Activated T-cell treated with anti-CD3 and anti-CD28 coated beads, Interleukin-2, amount 50 U/mL, for 48 hours (primary cell): ENCODE results near the gene SMG7.

Source experiments
- DNase-seq, 2 experiments: peaks; one replicate each; pipeline ENCODE4 v3.0.0-alpha.2; 2020

SMG7 gene

DNA sequence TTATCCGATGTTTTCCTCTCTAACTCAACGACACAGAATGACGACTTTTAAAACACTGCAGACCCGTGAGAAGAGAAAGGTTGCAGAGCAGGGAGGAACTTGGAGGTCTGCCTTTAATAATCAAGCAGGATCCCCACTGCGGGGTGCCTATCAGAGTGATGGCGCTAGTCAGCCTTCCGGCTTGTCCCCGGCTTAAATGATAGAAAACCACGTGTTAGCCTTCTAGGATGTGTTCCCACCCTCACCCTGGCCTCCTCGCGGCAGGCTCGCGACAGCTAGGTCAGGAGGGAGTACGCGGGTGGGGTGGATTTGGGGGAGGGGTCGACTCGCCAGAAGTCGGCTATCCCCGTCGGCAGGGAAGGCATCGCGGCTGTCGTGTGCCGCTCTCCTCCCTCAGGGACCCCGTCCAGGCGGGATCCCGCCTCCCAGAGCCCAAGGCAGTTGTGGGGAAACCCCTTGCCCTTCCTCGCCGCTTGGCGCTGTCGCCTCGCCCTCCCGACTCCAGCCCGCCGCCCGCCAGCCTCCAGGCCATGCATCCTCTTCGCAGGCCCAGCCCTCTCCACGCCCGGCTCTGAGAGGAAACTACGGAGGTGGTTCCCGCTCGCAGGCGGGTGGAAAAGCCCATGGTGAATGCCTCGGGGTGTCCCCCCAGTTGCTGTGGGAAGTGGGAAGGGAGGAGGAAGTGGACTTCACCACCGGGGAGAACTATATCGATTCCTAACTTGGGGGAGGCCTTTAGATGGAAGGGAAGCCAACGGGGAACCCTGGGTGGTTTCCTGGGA, 1.1 kb upstream of the SMG7 start:
- peak; percentile 86 for DNase-seq

DNA sequence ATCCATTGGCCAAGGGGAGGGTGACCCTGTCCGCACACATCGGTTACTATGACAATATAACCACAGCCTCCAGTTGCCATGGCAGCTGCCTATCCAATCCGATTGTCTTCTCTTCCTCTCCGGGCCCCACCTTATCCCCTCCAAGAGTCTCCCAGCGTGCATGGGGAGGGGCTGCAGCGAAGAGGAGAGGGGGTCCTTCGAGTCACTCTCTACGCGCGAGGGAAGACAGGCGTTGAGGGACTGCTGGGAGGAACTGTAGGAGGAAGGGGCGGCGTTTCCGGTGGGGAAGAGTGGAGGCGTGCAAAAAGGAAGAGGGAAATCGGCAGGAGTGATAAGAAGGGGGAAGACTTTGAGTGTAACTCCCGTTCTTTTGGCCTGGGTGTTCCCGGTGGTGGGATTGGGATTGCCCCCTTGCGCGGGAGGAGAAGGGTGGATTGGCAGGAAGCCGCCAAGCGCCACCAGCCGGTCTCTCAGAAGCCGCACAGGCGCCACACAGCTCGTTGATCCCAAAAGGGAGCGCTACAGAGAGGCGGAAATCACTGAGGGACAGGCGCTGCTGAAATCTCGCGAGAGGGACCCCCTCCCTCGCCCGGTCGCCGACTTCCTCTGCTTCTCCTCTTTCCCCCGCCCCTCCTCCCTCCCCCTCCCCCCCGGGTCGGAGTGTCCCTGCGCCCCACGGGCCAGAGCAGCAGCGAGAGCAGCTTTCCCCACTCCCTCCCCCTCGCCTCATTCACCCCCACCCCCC, 384 bp upstream of the SMG7 start:
- DNase-seq, result peak; percentile 96 to 98

DNA sequence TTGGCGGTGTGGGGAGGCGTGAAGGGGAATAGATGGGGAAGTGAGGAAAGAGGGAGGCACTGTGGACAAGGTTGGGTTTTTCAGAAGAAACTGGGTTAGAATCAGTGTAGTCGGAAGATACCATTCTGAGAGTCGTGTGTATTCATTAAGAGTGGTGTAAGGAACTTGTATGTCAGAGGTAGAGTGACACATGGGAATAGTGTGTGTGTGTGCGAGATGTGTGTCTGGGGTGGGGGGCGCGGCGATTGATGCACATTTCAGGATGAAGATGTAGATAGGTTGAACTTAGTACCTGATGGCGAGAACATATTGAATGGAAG, 878 bp downstream of the SMG7 start:
- no peak for DNase-seq

DNA sequence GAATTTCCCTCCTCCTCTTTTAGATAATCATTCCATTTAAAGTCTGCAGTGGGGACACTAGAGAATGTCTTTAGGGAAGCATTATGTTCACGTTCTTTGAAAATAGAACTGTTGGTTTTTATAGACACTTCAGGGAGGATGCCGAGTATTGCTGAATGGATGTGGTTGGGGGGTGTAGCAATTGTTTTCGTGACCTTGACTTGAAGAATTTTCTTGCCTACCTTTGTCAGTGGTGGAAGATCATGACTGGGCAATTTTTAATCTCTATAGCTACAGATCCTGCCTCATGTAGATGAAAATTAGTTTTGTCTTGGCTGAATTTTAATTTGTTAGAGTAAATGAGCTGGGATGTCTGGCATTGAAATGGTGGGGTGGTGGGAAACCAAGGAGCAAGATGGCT, 3.8 kb downstream of the SMG7 start:
- no peak for DNase-seq

DNA sequence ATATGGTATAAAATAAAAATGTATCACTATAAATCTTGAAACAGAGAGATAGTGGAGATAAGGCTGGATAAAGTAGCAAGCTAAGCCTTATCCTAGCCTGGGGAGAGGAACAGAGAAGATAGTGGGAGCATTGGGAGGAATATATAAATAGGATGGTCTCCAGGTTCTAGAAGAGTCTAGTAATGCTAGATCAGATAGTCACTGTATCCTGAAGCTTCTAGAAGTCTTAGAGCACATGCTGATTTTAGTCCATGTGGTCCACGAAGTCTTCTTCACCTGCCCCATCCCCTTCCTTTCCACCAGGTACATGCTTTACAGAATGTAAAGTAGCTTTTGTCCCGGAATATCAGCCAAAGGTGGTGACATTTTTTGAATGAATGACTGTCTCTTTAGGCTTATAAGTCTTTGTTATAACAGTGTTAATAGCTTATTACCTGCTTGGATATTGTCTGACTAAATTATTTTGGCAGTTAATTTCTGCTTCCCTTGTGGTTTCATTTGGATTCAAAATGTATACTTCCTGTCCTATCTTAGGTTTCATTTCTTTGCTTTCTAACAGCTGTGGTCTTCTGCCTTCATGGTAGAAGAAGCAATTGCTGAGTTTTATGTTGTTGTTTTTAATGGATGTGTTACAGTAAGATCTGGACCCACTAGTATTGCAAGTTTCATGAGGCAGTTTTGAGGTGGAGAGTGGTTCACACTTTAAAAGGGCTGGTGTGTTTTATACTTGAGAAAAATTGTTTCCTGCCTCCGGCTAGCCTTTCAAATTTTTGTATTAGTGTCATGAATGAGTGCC, 5.9 kb downstream of the SMG7 start:
- DNase-seq, result no peak

DNA sequence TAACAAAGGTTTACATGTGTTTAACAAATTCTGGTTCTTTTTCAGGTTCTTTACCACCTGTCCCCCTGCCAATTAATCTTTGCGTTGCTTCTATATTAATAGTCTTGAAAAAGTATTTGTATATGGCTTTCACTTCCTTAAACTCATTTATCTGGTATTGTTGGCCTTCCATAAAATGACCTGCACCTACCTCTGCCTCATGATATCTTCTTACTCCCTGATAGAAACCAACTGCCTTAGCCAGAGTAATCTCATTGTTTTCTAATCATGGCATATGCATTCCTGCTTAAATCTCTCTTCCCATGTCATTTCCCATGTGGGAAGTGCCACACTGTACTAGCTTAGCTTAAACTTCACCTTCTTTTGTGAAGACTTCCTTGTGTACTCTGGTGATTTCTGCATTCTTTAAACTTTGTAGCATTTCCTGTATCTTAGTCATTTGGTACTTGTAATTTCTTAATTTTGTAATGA, 8.7 kb downstream of the SMG7 start:
- DNase-seq, result no peak

DNA sequence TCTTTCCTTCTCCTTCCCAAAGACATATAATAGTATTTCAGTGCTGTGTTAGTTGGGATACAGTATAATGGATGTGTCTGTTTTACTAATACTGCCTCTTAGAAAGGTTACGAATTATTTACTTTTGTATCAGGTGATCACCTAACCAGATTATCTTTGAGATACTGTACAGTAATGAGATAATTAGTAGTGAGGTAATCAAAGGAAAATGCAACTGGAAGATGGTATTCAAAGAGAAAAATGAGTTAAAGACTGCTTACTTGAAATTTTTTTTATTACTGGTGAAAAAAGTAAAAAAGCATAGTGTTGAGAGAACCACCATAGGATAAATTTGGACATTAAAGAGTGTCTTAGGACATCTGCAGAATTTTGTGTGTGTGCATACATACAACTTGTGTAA, 10.9 kb downstream of the SMG7 start:
- no peak for DNase-seq

DNA sequence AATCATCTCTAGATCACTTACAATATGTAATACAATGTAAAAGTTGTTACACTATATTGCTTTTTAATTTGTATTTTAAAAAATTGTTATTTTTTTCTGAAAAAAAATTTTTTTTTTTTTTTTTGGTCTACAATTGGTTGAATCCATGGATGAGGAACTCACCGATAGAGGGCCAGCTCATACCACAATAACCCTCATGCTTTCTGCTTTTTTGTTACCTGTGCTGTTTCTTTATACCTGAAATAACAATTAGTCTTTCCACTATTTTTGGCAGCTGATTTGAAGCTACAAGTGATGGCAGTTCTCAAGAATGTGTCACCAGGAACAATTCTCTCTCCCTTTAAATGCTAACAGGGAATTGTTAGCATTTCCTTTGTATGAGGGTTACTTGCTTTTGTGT, 12.0 kb downstream of the SMG7 start:
- no peak for DNase-seq

DNA sequence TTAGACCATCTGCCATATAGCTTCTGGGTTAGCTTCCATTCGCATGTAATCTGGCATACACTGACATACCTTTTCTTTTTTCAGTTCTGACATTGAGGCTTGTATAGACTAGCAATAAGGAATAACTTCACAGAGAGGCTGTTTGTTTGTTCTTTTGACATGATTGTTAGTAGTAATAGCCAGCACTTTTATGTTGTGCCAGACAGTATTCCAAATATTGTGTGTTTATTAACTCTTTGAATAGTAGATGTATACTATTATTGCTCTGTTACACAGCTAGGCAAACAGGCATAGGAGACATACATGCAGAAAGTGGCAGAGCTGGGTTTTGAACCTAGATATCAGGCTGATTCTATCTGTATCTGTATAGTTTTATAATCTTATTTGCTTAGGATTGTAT, 12.6 kb downstream of the SMG7 start:
- DNase-seq, result no peak

DNA sequence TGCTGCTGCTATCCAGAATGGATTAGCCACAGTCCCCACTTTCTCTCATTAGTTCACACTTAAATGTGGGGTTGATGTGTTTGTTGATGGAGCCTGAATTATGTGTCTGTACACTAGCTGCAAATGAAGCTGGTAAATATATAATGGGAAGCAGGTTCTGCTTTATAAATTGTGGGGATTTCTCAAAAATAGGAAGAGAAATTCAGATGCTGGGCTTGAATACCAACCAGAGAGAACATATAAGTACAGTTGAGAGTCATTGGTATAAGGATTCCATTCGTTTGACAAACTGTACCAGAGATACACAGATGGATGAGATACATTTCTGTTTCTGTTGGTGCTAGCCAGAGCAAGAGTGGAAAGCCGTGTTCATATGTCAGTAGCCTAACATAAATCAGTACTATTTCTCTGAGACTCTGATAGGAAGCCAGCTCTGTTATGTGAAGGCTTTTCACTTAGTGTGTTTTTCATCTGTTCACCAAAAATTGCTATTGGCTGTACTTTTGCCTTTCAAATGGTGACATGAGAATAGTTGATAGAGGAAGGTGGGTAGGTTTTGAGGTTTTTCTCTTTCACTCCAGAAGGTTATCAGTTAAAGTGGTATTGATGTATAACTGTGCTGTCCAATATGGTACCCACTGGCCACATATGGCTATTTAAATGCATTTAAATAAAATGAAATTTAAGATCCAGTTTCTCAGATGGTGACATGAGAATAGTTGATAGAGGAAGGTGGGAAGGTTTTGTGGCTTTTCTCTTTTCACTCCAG, 15.6 kb downstream of the SMG7 start:
- DNase-seq, result no peak

DNA sequence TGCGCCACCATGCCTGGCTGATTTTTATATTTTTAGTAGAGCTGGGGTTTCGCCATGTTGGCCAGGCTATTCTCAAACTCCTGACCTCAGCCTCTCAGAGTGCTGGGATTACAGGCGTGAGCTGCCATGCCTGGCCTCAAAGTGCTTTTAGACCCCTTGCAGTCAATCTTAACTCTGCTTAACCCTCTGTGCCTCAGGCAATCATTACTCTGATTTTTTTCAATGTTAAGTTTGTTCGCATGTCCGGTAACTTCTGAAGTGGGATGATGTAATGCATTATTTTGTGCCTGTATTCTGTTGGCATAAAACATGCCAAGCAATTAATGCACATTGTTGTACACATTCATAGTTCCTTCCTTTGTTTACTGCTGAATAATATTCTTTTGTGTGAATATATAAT, 18.6 kb downstream of the SMG7 start:
- DNase-seq, result no peak

DNA sequence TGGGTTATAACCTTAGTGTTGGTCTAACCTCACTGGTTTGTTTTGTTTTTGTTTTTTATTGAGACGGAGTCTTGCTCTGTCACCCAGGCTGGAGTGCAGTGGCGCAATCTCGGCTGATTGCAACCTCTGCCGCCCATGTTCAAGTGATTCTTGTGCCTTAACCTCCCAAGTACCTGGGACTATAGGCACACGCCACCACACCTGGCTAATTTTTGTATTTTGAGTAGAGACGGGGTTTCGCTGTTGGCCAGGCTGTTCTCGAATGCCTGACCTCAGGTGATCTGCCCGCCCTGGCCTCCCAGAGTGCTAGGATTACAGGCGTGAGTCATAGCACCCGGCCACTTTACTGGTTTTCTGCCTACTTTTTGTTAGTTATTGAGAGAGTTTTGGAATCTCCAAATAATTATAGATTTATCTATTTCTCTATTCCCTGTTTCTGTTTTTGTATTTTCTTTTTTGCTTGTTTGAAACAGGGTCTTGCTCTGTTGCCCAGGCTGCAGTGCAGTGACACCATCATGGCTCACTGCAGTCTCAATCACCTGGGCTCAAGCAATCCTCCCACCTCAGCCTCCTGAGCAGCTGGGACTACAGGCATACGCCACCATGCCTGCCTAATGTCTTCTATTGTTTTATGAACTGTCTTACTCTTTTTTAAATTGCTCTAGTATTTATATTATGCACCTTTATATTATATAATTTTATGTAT, 21.4 kb downstream of the SMG7 start:
- no peak for DNase-seq

DNA sequence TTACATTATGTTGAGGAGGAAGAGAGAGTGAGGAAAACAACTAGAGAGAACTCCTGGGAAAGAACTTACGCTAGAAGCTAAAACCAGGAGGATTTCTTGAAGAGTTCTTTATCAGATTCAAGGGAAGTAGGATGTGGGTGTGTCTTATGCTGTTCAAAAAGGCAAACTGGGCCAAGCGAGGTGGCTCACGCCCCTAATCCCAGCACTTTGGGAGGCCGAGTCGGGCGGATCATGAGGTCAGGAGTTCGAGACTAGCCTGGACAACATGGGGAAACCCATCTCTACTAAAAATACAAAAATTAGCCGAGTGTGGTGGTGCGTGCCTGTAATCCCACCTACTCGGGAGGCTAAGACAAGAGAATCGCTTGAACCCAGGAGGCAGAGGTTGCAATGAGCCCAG, 23.1 kb downstream of the SMG7 start:
- no peak for DNase-seq

DNA sequence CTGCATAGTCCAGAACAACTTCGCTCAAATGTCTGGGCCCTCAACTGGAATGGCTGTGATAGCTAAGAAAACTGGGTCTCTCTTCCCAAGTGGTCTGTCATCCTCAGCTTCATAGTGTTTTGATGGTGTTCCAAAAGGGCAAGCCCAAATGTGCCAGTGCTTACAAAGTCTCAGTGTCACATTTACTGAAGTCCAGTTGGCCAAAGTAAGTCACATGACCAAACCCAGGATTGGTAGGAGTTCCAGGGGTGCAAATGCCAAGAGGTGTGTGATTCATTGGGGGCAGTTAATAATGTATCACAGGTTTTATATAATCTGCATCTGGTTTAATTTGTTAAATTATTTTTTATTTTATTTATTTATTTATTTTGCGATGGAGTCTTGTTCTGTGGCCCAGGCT, 24.9 kb downstream of the SMG7 start:
- DNase-seq, result no peak

DNA sequence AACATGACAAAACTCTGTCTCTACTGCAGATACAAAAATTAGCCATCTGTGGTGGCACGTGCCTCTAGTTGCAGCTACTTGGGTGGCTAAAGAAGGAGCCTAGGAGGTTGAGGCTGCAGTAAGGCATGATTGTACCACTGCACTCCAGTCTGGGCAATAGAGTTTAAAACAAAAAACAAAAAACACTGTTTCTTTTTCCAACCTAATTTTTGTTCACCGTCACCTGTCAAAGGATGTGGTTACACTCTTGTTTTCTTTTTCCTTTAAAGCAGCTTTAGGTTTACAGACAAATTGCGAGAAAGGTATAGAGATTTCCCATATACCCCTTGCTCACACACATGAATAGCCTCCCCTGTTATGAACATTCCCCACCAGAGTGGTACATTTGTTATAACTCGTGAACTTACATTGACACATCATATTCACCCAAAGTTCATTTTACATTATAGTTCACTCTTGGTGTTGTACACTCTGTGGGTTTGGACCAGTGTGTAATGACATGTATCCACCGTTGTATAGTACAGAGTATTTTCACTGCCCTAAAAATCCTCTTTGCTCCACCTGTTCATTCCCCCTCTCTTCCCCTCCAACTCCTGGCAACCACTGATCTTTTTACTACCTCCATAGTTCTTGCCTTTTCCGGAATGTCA, 26.2 kb downstream of the SMG7 start:
- DNase-seq, result no peak

DNA sequence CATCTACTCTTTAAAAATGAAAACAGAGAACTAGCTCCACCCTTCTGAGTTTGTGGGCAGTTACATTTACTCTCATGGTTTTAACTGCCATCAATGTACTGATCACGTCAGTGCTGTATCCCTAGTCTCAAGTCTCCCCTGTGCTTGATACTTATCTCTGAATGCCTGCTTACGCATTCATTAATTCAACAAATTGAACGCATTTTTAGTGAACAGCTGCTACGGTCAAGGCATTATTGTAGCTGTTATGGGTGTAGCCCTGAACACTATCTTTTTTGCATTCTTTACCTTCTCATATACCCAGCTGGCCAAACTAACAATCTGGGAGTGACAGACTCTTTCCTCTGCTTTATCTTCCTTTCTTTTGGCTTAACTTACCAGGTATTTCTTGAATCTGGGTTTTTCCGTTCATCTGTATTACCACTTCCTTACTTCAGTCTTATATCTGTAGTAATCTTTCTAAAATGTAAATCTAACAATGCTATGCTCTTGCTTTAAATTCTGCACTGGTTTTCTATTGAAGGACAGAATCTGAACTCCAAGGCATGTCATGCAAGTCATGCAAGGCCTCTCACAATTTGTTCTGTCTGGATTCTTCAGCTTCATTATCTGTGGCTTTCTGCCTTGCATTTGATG, 33.3 kb downstream of the SMG7 start:
- DNase-seq, result no peak

DNA sequence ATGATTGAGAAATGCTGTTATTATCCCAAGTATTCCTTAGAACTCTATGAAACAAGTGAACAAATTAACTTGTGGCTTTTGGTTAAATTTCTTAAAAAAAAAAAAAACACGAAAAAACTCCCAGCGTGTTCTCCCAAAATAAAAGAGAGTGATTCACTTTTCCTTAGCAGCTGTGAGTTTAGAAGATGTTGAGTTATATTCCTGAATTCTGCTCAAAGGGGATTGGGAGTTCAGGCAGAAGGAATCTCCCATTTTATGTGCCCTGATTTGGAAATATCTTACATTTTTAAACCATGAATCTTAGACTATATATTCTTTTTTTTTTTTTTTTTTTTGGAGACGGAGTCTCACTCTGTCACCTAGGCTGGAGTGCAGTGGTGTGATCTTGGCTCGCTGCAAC, 34.3 kb downstream of the SMG7 start:
- DNase-seq, result no peak

DNA sequence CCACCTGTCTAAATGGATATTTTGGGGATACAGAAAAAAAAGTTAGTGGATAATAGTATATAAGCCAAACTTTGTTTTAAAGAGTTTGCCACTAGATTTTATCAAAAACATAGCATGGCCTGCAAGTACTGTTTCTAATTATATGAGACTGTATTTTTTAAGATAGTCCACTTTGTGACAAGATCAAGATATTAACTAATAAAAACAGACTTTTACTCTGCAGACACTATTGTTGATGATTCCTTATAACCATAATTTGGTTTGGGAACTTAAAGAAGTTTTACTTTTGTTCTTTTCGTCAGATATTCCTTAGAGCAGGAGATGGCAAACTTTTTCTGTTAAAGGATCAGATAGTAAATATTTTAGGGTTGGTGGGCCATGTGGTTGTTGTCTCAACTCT, 36.4 kb downstream of the SMG7 start:
- DNase-seq, result no peak

DNA sequence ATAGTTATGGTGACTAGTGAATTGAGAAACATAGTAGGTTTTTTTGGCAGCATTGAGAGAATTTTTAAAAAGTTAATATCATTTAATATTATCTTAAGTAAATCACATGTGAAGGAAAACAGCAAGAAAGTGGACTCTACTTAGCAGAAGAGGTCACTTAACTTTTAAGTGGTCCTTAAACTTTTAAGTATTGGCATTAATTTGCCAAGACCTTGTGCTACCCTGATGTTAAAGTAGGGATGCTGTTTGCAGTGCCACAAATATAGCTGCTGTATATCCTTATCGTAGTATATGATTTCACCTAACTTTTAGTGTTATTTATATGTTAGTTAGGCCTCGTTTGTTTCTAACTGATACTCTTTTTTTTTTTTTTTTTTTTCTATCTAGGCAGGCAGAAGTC, 40.2 kb downstream of the SMG7 start:
- no peak for DNase-seq

DNA sequence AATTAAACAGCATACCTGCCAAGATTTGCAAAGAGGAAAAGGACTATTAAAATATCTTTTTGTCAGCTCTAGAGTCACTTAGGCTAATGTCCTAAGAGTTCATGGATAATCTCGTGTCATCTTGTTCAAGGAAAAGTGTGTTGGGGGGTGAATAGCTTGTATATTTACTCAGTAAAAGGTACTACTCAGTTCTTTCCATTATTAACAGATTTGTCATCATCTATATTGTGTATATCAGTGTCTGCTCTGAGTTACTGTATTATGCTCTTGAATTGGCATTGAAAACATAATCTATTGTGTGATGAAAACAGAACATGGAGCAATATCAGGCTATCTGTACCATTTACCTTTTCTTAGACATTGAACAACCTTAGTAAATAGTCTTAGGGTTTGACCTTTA, 41.9 kb downstream of the SMG7 start:
- DNase-seq, result no peak

DNA sequence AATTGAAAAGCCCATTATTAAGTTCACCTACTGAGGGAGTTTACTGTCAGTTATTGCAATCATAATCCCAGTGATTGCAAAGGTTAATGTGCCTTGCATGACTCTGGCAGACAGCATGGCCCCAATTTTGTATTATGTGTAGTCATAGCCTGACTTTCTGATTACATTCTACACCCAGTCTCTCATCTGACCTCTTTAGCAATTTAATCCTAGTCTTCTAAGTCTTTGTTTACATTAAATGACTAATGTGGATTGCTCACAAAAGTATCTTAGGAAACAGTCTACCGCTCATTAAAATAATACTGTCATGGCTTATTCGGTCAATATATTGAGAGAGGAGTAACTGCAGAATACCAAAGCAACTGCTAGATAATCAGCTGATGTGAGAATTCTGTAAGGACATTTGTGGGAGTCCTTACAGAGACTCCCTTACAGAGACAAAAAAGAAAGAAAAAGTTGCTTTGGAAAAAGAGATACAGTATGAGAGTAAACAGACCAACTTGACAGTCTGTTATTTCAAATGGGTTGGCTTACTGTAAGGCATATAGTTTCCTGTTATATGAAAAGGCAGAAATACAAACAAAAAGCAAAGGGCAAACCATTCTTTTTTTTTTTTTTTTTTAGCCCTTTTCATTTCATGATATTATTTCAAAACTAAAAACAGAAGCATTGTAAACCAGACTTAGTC, 42.8 kb downstream of the SMG7 start:
- DNase-seq, result no peak
